ENCODE data around the gene SLC35B4. TPM values are rescaled to one million over a fixed set of nuclear protein-coding genes. Genes with fewer than 3 reads are reported as not detected.

SLC35B4 gene
- total and polyA plus RNA-seq, 3 donors from 2014 or later = 11.0 to 15.7 (median 13.9) TPM

DNA sequence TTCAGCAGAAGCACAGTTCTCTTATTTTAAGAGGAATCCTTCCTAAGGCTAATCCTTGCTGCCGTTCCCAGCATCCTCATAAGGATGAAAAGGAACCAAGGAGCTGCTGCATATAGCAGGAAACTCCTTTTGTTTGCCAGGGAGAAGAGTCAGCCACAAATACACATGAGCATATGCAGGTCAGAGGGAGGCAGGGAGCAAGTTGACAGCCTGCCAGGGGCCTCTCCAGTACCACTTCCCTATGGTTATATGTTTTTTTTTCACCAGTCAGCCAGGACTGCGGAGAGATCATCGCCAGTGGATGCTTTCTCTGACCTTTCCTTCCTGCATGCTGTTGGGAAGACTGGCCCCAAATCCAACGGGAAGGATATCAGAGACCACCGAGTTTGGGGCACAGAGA lies 39.8 kb downstream of the SLC35B4 start:
- no peak for DNase-seq
- Histone ChIP-seq H3K27ac (no peak overlapping the region), H3K27me3 (no peaks in the 10 kb centered on the region), H3K4me1 (no peaks in the 10 kb centered on the region), H3K9me3 (no peaks in the 10 kb centered on the region), H3K4me3 (no peak overlapping the region), H3K36me3 (ENCODE audit: low read depth, missing control alignments) (peaks cover 2% of the 10 kb centered on the region)
- intact Hi-C loops (cut with DNase I; ENCODE audit: low total_unique reads) = no loop called here
- TF ChIP-seq POLR2A (IDR thresholded peaks at IDR 0.05) = no peak
- TF ChIP-seq, protein P1, sequence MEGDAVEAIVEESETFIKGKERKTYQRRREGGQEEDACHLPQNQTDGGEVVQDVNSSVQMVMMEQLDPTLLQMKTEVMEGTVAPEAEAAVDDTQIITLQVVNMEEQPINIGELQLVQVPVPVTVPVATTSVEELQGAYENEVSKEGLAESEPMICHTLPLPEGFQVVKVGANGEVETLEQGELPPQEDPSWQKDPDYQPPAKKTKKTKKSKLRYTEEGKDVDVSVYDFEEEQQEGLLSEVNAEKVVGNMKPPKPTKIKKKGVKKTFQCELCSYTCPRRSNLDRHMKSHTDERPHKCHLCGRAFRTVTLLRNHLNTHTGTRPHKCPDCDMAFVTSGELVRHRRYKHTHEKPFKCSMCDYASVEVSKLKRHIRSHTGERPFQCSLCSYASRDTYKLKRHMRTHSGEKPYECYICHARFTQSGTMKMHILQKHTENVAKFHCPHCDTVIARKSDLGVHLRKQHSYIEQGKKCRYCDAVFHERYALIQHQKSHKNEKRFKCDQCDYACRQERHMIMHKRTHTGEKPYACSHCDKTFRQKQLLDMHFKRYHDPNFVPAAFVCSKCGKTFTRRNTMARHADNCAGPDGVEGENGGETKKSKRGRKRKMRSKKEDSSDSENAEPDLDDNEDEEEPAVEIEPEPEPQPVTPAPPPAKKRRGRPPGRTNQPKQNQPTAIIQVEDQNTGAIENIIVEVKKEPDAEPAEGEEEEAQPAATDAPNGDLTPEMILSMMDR (IDR thresholded peaks at IDR 0.05) = no peak
- 43 to 49% methylated on average over 5 of the region's 5 CpGs for WGBS, 2 donors

DNA sequence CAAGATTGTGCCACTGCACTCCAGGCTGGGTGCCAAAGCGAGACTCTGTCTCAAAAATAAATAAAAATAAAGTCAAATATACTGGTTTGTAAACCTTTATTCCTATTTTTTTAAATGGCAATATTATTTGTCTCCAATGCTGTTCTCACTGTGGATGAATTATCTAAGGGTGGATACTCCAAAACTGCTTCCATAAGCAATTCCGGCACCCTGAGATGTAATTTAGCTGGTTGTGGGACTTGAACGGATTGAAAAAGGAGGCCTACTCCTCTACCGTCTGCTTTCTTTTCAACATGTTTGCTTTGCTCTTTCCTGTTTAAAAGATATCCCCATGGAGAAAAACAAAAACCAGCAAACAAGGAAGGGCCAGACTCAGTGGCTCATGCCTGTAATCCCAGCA lies 54.4 kb downstream of the SLC35B4 start:
- intact Hi-C loops (cut with DNase I; ENCODE audit: low total_unique reads) = no loop called here
- no peak for DNase-seq
- 89 to 96% methylated on average over 4 of the region's 4 CpGs for WGBS, 2 donors
- Histone ChIP-seq H3K36me3 (ENCODE audit: low read depth, missing control alignments) (no peaks in the 10 kb centered on the region), H3K27ac (no peak overlapping the region), H3K27me3 (no peaks in the 10 kb centered on the region), H3K4me3 (no peak overlapping the region), H3K9me3 (no peaks in the 10 kb centered on the region), H3K4me1 (no peaks in the 10 kb centered on the region)
- TF ChIP-seq POLR2A (IDR thresholded peaks at IDR 0.05) = no peak
- TF ChIP-seq, protein P1 (IDR thresholded peaks at IDR 0.05) = no peak

DNA sequence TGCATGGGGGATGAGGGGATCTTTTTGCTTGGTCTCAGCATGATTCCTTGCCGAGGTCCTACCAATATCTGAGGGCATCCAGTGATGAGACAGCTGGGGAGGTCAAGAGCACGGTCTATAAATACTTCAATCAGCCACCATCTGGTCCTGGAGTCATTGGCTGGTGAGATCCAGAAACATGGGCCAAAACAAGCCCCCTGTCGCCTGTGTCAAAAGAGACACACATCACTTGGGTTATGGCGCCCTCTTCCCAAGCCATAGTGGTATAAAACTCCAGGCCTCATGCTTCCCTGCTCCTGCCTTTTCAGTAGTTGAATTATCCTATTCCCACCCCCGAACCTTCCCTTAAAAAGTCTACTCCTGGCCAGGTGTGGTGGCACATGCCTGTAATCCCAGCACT lies 60.9 kb downstream of the SLC35B4 start:
- no peaks in the 10 kb centered on the region for H3K4me1 ChIP-seq
- no peaks in the 10 kb centered on the region for H3K36me3 ChIP-seq (ENCODE audit: low read depth, missing control alignments)
- DNase-seq = no peak
- H3K27ac ChIP-seq = no peak overlapping the region
- TF ChIP-seq, protein P1 (IDR thresholded peaks at IDR 0.05) = no peak
- no peak for TF ChIP-seq POLR2A (IDR thresholded peaks at IDR 0.05)
- no peaks in the 10 kb centered on the region for H3K9me3 ChIP-seq
- no peak overlapping the region for H3K4me3 ChIP-seq
- intact Hi-C loops (cut with DNase I; ENCODE audit: low total_unique reads) = no loop called here
- 82 to 83% methylated on average over 5 of the region's 5 CpGs for WGBS, 2 donors
- no peaks in the 10 kb centered on the region for H3K27me3 ChIP-seq

- WGBS, 2 donors = 92 to 96% methylated on average over 3 of the region's 3 CpGs
- Histone ChIP-seq H3K4me1 (no peaks in the 10 kb centered on the region), H3K27ac (no peak overlapping the region), H3K4me3 (no peak overlapping the region), H3K9me3 (no peaks in the 10 kb centered on the region), H3K36me3 (ENCODE audit: low read depth, missing control alignments) (no peaks in the 10 kb centered on the region), H3K27me3 (no peaks in the 10 kb centered on the region)
- TF ChIP-seq, protein P1 (IDR thresholded peaks at IDR 0.05) = no peak
- no peak for TF ChIP-seq POLR2A (IDR thresholded peaks at IDR 0.05)
- DNase-seq = no peak
- intact Hi-C loops (cut with DNase I; ENCODE audit: low total_unique reads) = no loop called here
Observed at GRCh38 chr7:134254311-134254710, 62.4 kb downstream of the SLC35B4 start.

DNA sequence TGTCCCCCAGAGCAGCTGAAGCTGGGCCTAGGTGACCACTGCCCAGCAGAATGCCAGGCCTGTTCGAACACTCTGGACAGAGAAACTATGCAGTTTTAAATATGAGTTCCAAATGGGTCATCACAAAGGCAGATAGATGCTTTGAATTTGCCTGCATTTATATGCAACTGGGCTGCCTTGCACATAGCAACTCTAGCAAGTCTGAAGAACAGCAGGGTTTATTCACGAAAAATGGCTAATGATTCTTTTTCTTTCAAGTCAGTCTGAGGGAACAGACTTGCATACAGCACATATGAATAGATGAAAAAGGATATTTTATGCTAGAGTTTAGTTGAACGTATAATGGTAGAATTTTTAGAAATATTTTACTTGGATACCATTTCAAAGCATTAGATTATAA lies 68.5 kb downstream of the SLC35B4 start:
- H3K4me3 ChIP-seq = no peak overlapping the region
- TF ChIP-seq POLR2A (IDR thresholded peaks at IDR 0.05) = no peak
- TF ChIP-seq, protein P1 (IDR thresholded peaks at IDR 0.05) = no peak
- DNase-seq = no peak
- no peaks in the 10 kb centered on the region for H3K27me3 ChIP-seq
- H3K4me1 ChIP-seq = no peaks in the 10 kb centered on the region
- no peaks in the 10 kb centered on the region for H3K9me3 ChIP-seq
- H3K36me3 ChIP-seq (ENCODE audit: low read depth, missing control alignments) = no peaks in the 10 kb centered on the region
- WGBS, 2 donors = 88 to 90% methylated on average over 3 of the region's 3 CpGs
- no peak overlapping the region for H3K27ac ChIP-seq
- intact Hi-C loops (cut with DNase I; ENCODE audit: low total_unique reads) = no loop called here

Measured in testis (tissue), 3 donors.